ENCODE results near the gene RAMP1.
"Not testable (repeated sequence)": the region's sequence is repeated elsewhere in the genome, so short reads cannot be mapped to it uniquely, and the experiment has no call there.

The RAMP1 gene

GRCh38 chr2:237919593-237919992, 60.2 kb downstream of the RAMP1 start:
- no peak for DNase-seq

GRCh38 chr2:237920673-237921072, 61.2 kb downstream of the RAMP1 start:
- DNase-seq = no peak

- no peak for DNase-seq
These were observed 62.6 kb downstream of the RAMP1 start for GRCh38 chr2:237921967-237922492.

GRCh38 chr2:237922641-237923361, 63.4 kb downstream of the RAMP1 start:
- DNase-seq = no peak

DNA sequence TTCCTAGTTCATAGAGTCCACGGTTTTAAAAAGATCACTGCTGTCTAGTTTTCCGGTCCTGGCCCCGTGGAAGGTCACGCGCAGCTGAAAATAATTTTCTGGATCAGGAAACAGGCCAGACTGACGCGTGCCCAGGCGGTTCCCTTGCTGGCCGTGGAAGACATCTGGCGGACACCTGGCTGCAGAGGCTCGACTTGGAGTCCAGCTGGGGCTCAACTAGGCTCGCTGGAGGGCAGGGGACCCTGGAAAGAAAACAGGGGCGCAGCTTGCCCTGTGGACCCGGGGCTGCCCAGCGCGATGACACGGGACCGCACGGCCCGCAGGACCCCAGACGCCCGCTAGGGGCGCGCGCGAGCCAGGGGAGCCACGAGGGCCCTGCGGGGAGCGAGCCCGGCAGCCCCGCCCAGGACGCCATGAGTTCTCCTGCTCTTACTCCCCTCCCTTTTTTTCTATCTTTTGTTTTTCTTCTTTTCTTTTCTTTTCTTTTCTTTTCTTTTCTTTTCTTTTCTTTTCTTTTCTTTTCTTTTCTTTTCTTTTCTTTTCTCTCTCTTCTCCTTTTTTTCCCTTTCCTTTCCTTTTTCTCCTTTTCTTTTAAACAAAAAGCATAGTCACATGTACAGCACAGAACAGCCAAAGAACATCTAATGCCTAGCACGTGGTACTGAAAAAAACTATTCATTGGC, 64.2 kb downstream of the RAMP1 start:
- DNase-seq = peak; percentile 82

DNA sequence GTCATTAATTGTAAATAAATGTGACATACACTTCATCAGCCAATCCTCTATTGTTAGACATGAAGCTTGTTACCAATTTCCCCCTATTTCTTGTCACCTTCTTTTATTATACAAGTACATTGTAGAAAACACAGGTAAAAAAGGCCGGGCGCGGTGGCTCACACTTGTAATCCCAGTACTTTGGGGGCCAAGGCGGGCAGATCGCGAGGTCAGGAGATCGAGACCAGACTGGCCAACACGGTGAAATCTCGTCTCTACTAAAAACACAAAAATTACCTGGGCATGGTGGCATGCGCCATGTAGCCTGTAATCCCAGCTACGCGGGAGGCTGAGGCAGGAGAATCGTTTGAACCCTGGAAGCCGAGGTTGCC, 64.7 kb downstream of the RAMP1 start:
- no peak for DNase-seq

GRCh38 chr2:237927135-237927534, 67.7 kb downstream of the RAMP1 start:
- no peak for DNase-seq

- DNase-seq = no peak
These were observed 68.6 kb downstream of the RAMP1 start for GRCh38 chr2:237927986-237928385.

- DNase-seq = no peak
These were observed 70.6 kb downstream of the RAMP1 start for GRCh38 chr2:237929979-237930378.

DNA sequence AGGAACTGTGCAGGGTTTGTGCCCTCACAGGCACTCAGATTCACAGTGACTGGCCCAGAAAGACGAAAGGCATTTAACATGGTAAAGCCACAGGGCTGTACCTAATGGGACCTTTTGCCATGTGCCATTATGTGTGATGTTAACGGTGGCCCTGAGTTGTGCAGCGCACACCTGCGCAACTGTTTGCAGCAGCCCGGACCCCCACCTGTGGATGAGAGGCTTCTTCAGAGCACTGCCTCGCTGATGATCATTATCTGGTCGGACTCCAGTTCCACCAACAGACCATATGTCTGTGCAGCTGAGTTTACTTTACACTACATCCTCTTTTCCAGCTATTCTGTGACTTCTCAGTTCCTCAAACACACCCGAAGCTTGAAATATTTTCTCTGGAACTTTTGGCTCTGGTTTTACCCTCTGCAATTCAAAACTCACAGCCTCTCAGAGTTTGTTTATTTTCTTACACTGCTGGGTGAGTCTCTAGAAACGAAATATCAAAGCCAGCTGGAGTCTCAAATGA, 71.8 kb downstream of the RAMP1 start:
- no peak for DNase-seq

GRCh38 chr2:237932731-237933131, 73.3 kb downstream of the RAMP1 start:
- no peak for DNase-seq

GRCh38 chr2:237934186-237934585, 74.8 kb downstream of the RAMP1 start:
- DNase-seq = no peak

- DNase-seq = no peak
These were observed 76.5 kb downstream of the RAMP1 start for GRCh38 chr2:237935740-237936452.

GRCh38 chr2:237939251-237939650, 79.8 kb downstream of the RAMP1 start:
- DNase-seq = no peak

DNA sequence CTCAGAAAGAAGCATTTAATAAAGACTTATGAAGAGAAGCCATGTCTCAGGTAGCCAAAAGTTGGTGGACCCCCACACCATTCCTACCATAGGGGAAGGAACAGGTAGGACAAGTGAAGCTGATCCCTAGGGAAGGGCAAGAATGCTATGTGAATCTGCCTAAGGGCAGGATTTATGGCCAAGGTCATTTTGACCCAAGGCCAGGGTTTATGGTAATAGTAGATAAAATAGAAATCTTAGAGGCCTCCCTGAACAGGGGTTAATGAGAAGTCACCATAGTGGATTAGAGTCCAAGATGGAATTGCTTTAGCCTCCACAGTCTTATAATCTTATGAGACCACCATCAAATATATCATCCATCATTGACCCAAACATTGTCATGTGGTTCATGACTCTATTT, 81.4 kb downstream of the RAMP1 start:
- DNase-seq = no peak

GRCh38 chr2:237941239-237941638, 81.8 kb downstream of the RAMP1 start:
- no peak for DNase-seq

- DNase-seq = no peak
These were observed 83.1 kb downstream of the RAMP1 start for GRCh38 chr2:237942513-237942899.

DNA sequence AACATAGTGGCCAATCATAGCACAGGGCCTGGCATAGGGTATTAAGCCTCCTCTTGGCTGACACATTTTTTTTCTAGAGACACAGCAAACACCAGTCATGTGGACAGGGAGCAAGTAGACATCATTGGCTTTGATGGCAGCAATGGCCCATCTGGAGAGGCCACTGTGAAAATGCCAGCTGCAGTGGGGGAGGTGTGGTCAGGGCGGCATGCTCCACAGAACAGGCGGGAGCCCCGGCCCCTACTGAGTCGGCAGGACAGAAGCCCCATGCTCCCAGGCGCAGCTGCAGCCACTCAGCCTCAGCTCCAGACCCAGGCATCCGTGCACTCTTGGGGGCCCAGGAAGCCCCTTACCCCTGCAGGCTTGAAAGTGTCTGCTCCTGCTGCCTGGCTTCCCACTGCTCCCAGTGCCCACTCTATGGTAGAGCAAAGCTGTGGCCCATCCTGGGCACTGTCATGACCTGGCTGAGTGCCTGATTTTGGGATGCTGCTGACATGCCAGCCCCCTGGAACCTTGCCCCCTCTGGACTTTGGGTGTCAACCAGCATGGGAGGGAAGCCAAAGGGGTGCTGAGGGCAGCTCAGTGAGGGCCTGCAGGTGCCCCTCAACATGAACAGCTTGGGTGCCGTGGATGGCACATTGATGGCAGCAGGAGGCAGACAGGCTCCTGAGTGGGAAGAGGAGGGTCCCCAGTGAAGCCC, 84.1 kb downstream of the RAMP1 start:
- no peak for DNase-seq

DNA sequence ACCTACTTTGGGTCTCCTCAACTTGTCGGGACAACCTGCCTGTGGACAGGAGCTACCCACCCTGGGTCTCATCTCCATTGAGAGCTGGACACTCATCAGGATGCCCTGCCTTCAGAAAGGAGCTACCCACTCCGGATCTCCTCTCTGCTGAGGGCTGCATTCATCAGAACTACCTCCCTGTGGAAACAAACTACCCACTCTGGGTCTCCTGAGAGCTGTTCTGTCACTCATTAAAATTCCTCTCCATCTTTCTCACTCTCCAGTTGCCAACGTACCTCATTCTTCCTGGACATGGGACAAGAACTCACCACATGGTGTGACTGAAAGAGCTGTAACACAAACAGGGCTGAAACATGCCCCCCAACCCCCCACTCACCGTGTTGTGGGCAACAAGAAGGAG, 84.9 kb downstream of the RAMP1 start:
- no peak for DNase-seq

- DNase-seq = no peak
These were observed 87.0 kb downstream of the RAMP1 start for GRCh38 chr2:237946423-237946822.

GRCh38 chr2:237951354-237951753, 91.9 kb downstream of the RAMP1 start:
- DNase-seq = not testable (repeated sequence)

GRCh38 chr2:237951878-237952277, 92.5 kb downstream of the RAMP1 start:
- DNase-seq = no peak

- no peak for DNase-seq
These were observed 93.4 kb downstream of the RAMP1 start for GRCh38 chr2:237952851-237953250.
